HepG2 (cell line): Measurements from ENCODE around the gene MCFD2. TPM values are rescaled to one million over a fixed set of nuclear protein-coding genes. Genes with fewer than 3 reads are reported as not detected.

ENCODE experiments used
- AKNA ChIP-seq: sonication (generic); formaldehyde crosslinking; IDR thresholded peaks from 2 replicates; pipeline ENCODE4 v1.4.0; 2020; ENCODE audit warnings: missing genetic modification reagents, borderline replicate concordance
- CHCHD3 ChIP-seq: sonication (generic); formaldehyde crosslinking; IDR thresholded peaks from 2 replicates; pipeline ENCODE4 v1.8.0; 2022; ENCODE audit warnings: mild to moderate bottlenecking, missing genetic modification reagents, moderate library complexity
- ERF ChIP-seq: IDR thresholded peaks from 2 replicates; pipeline ENCODE4 v1.6.1; 2018; ENCODE audit warnings: missing biosample characterization, missing genetic modification reagents
- FOXA3 ChIP-seq: IDR thresholded peaks from 2 replicates; pipeline ENCODE4 v1.6.1; 2016; ENCODE audit warnings: missing genetic modification reagents, missing compliant biosample characterization
- KLF9 ChIP-seq: IDR thresholded peaks from 2 replicates; pipeline ENCODE4 v1.6.1; 2016; ENCODE audit warnings: low read depth
- KMT2B ChIP-seq: IDR thresholded peaks from 2 replicates; pipeline ENCODE4 v1.6.1; 2016; ENCODE audit warnings: missing genetic modification reagents, missing compliant biosample characterization
- MAZ ChIP-seq, 2 experiments: sonication (generic) in 1 of 2; formaldehyde crosslinking in 1 of 2; IDR thresholded peaks; 2 replicates each; pipeline versions ENCODE4 v1.5.0 to v1.6.1; 2012 to 2020; ENCODE audit warnings: low read depth in 2 of 2, mild to moderate bottlenecking in 2 of 2, borderline replicate concordance in 1 of 2, improper control_type of control experiment in 1 of 2, low read length in 1 of 2, missing genetic modification reagents in 1 of 2, moderate library complexity in 1 of 2
- MTA3 ChIP-seq: sonication (generic); formaldehyde crosslinking; IDR thresholded peaks from 2 replicates; pipeline ENCODE4 v1.4.0; 2020; ENCODE audit warnings: missing genetic modification reagents
- PHB2 ChIP-seq: fragments of 450-650 bp; IDR thresholded peaks from 2 replicates; pipeline ENCODE4 v1.6.1; 2018; ENCODE audit not compliant: partially characterized antibody
- PHF20 ChIP-seq: sonication (generic); formaldehyde crosslinking; IDR thresholded peaks from 2 replicates; pipeline ENCODE4 v1.5.0; 2020; ENCODE audit warnings: mild to moderate bottlenecking, missing genetic modification reagents
- SCMH1 ChIP-seq: sonication (generic); formaldehyde crosslinking; IDR thresholded peaks from 2 replicates; pipeline ENCODE4 v1.9.0; 2021; ENCODE audit warnings: missing genetic modification reagents, mild to moderate bottlenecking, borderline replicate concordance
- SKI ChIP-seq: fragments of 450-650 bp; IDR thresholded peaks from one replicate; pipeline ENCODE4 v1.6.1; 2018; ENCODE audit warnings: mild to moderate bottlenecking; ENCODE audit not compliant: partially characterized antibody
- SMAD3 ChIP-seq: sonication (generic); formaldehyde crosslinking; IDR thresholded peaks from 2 replicates; pipeline ENCODE4 v1.4.0; 2020; ENCODE audit warnings: missing genetic modification reagents
- TERF1 ChIP-seq: sonication (generic); formaldehyde crosslinking; IDR thresholded peaks from 2 replicates; pipeline ENCODE4 v1.8.0; 2022; ENCODE audit warnings: mild to moderate bottlenecking, missing genetic modification reagents, moderate library complexity
- ZBTB43 ChIP-seq: sonication (generic); formaldehyde crosslinking; conservative IDR thresholded peaks from 2 replicates; pipeline ENCODE4 v1.4.0; 2020; ENCODE audit warnings: missing genetic modification reagents
- ZFP36L1 ChIP-seq: sonication (generic); formaldehyde crosslinking; IDR thresholded peaks from 2 replicates; pipeline ENCODE4 v1.8.0; 2022; ENCODE audit warnings: mild to moderate bottlenecking, missing genetic modification reagents, moderate library complexity
- ZNF543 ChIP-seq: sonication (generic); formaldehyde crosslinking; IDR thresholded peaks from 2 replicates; pipeline ENCODE4 v1.4.0; 2020; ENCODE audit warnings: mild to moderate bottlenecking, missing genetic modification reagents
- ZNF589 ChIP-seq: sonication (generic); formaldehyde crosslinking; conservative IDR thresholded peaks from 2 replicates; pipeline ENCODE4 v1.8.0; 2022; ENCODE audit warnings: mild to moderate bottlenecking, moderate library complexity, missing genetic modification reagents
- ZNF710 ChIP-seq: sonication (generic); formaldehyde crosslinking; IDR thresholded peaks from 2 replicates; pipeline ENCODE4 v1.5.0; 2020; ENCODE audit warnings: mild to moderate bottlenecking, missing genetic modification reagents, borderline replicate concordance
- polyA plus RNA-seq, 8 experiments: library from polyadenylated mRNA; depleted of rRNA in 3 of 8; stranded (reverse) in 7 of 8; unstranded in 1 of 8; fragments of >200 nt; fragmentation: Illumina TruSeq in 4 of 8; extraction: Trizol in 4 of 8; gene quantifications; 2 replicates each; pipeline versions ENCODE4 v1.2.1 to v1.2.3, GENCODE V29; 2011 to 2016; ENCODE audit warnings: low read depth in 4 of 8, missing spikeins in 1 of 8, mixed read lengths in 1 of 8; ENCODE audit not compliant: insufficient read depth in 1 of 8
- total RNA-seq, 5 experiments: library from RNA; depleted of rRNA; stranded (reverse); fragments of >200 nt; fragmentation: Illumina TruSeq; extraction: Trizol; gene quantifications; 2 replicates each; pipeline ENCODE4 v1.2.3, GENCODE V29; 2016; ENCODE audit warnings: low read depth in 1 of 5

Gene MCFD2
- total and polyA plus RNA-seq, 2 of the 13 experiments (the other 11 are each of a cell fraction or from before 2014, with no cell fraction given): 183 to 232 TPM

- TF ChIP-seq ZNF710 (CRISPR knock-in tag) (peak; percentile 84; the same call in 1 of the 2 replicates), PHB2 (no peak), AKNA (CRISPR knock-in tag) (no peak), KMT2B (CRISPR knock-in tag) (no peak), FOXA3 (peak; percentile 44; the same call in 1 of the 2 replicates), MTA3 (no peak), ZFP36L1 (CRISPR knock-in tag) (no peak), SCMH1 (no peak), CHCHD3 (CRISPR knock-in tag) (no peak), SMAD3 (CRISPR knock-in tag) (peak; percentile 46; the same call in 1 of the 2 replicates), TERF1 (no peak), PHF20 (peak; percentile 29; the same call in 1 of the 2 replicates), ZNF589 (no peak), ERF (CRISPR knock-in tag) (0 out of 2 replicates have a peak, but pooled peaks have one; percentile 17), ZBTB43 (CRISPR knock-in tag) (0 out of 2 replicates have a peak, but pooled peaks have one; percentile 16), ZNF543 (CRISPR knock-in tag) (0 out of 2 replicates have a peak, but pooled peaks have one; percentile 65), KLF9 (CRISPR knock-in tag) (no peak), MAZ (IDR thresholded peaks at IDR 0.05; ENCODE audit: borderline replicate concordance, low read depth, low read length) (no peak), MAZ (CRISPR knock-in tag; IDR thresholded peaks at IDR 0.05; ENCODE audit: low read depth) (peak; percentile 45; the same call in 1 of the 2 replicates), SKI (no peak)
Observed at GRCh38 chr2:46913471-46914381, 1.9 kb downstream of the MCFD2 start (continued).
